Activated T-cell treated with anti-CD3 and anti-CD28 coated beads for 1 hour (primary cell): ENCODE results near the gene PCDHB9.
"Not testable (repeated sequence)": the region's sequence is repeated elsewhere in the genome, so short reads cannot be mapped to it uniquely, and the experiment has no call there.

ENCODE experiments used
- DNase-seq: peaks from one replicate; pipeline ENCODE4 v3.0.0-alpha.2; 2020; ENCODE audit warnings: low read depth

The PCDHB9 gene

GRCh38 chr5:141186897-141187512 is at the start of gene PCDHB9:
PCDHB9 (plus strand) TSS chr5:141187161; CDS start chr5:141187319, 158 bp downstream.
- DNase-seq: no peak

GRCh38 chr5:141137346-141137745 is 49.6 kb upstream of the PCDHB9 start:
- not testable (repeated sequence) for DNase-seq

GRCh38 chr5:141149812-141150211 is 37.1 kb upstream of the PCDHB9 start, which contains the start of gene PCDHB6:
PCDHB6 (plus strand) TSS chr5:141150057; CDS start chr5:141150258, 201 bp downstream.
- DNase-seq: no peak

- no peak for DNase-seq
Measured at GRCh38 chr5:141150224-141150992, 36.6 kb upstream of the PCDHB9 start.

- no peak for DNase-seq
Measured at GRCh38 chr5:141150993-141151325, 36.0 kb upstream of the PCDHB9 start.

GRCh38 chr5:141151632-141152031 is 35.3 kb upstream of the PCDHB9 start:
- DNase-seq: not testable (repeated sequence)

GRCh38 chr5:141152096-141152495 is 34.9 kb upstream of the PCDHB9 start:
- DNase-seq: not testable (repeated sequence)

GRCh38 chr5:141155540-141156374 is 31.2 kb upstream of the PCDHB9 start:
- DNase-seq: no peak

- not testable (repeated sequence) for DNase-seq
Measured at GRCh38 chr5:141157356-141157755, 29.6 kb upstream of the PCDHB9 start.

GRCh38 chr5:141157901-141158300 is 29.1 kb upstream of the PCDHB9 start:
- DNase-seq: not testable (repeated sequence)

GRCh38 chr5:141172381-141173204 is 14.4 kb upstream of the PCDHB9 start, which contains the start of gene PCDHB7:
PCDHB7 (plus strand) TSS chr5:141172644; CDS start chr5:141172836, 192 bp downstream.
- DNase-seq: no peak

GRCh38 chr5:141174291-141175104 is 12.5 kb upstream of the PCDHB9 start:
- not testable (repeated sequence) for DNase-seq

GRCh38 chr5:141175933-141176332 is 11.0 kb upstream of the PCDHB9 start:
- no peak for DNase-seq

- not testable (repeated sequence) for DNase-seq
Measured at GRCh38 chr5:141177577-141178191, 9.3 kb upstream of the PCDHB9 start, which contains the start of gene PCDHB8. PCDHB8 (plus strand) TSS chr5:141177790; CDS start chr5:141178035, 245 bp downstream.

GRCh38 chr5:141179371-141179770 is 7.6 kb upstream of the PCDHB9 start:
- DNase-seq: not testable (repeated sequence)

GRCh38 chr5:141179876-141180275 is 7.1 kb upstream of the PCDHB9 start:
- not testable (repeated sequence) for DNase-seq

- no peak for DNase-seq
Measured at GRCh38 chr5:141180313-141180712, 6.6 kb upstream of the PCDHB9 start.

- DNase-seq: no peak
Measured at GRCh38 chr5:141182248-141182647, 4.7 kb upstream of the PCDHB9 start, which contains the start of gene PCDHB16. PCDHB16 (plus strand) TSS chr5:141182387; CDS start chr5:141182560, 173 bp downstream.

GRCh38 chr5:141184117-141184855 is 2.7 kb upstream of the PCDHB9 start:
- DNase-seq: not testable (repeated sequence)
